ENCODE data around the gene PAPPA.

DNA sequence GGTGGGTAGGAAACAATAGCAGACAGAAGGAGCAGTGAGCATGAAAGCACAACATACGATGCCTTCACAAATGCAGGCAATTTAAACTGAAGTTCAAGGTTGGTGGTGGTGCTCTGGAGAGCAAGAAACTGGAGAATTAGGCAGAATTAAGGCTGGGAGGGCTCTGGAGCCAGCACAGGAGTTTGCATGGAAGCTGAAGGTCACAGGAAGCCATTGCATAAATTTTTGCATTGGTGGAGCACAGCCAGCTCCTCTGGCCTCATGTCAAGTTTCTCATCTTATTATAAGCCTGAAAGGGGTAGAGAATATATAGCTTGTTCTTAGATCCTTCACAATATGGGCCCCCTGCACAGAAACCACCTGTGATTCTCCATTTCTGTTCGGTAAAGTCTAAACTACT, 207.4 kb downstream of the PAPPA start:
- TF ChIP-seq, protein P1, sequence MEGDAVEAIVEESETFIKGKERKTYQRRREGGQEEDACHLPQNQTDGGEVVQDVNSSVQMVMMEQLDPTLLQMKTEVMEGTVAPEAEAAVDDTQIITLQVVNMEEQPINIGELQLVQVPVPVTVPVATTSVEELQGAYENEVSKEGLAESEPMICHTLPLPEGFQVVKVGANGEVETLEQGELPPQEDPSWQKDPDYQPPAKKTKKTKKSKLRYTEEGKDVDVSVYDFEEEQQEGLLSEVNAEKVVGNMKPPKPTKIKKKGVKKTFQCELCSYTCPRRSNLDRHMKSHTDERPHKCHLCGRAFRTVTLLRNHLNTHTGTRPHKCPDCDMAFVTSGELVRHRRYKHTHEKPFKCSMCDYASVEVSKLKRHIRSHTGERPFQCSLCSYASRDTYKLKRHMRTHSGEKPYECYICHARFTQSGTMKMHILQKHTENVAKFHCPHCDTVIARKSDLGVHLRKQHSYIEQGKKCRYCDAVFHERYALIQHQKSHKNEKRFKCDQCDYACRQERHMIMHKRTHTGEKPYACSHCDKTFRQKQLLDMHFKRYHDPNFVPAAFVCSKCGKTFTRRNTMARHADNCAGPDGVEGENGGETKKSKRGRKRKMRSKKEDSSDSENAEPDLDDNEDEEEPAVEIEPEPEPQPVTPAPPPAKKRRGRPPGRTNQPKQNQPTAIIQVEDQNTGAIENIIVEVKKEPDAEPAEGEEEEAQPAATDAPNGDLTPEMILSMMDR (IDR thresholded peaks at IDR 0.05): no peak
- TF ChIP-seq POLR2A (IDR thresholded peaks at IDR 0.05): no peak

All from uterus (tissue), 2 donors.